Measurements from ENCODE around the gene ITCH. TPM values are rescaled to one million over a fixed set of nuclear protein-coding genes. Genes with fewer than 3 reads are reported as not detected.

Gene ITCH
- total and polyA plus RNA-seq, 2 donors (not counting 3 experiments of a cell fraction or from before 2014, with no cell fraction given) = 6.4 to 57.4 TPM

DNA sequence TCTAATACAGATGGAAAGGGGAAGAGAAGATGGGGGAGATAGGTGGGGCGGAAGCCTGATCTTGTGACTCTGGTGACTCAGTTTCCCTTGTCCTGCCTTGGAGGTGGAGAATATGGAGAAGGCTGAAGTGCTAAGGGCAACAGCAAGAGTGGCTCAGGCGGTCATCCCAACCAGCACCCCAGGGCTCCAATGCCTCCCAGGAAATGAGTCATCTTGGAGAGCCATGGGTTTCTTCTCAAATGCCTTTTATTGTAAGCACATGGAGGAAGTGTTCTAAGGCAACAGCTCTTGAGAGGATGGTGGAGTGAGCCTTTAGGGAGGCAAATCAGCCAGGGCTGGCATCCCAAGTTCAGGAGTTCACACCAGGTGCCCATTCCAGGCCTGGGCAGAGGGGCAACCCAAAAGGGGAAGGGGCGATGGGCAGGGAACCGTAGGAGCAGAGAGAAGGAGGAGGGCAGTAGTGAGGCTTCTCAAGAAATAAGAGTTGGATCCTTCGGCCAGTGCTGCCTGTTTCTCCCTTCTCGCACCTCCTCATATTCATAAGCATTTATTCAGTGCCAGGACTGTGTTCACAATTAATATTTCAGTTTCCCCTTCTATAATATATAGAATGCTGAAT is 46.8 kb upstream of the ITCH start:
- intact Hi-C loops (cut with micrococcal nuclease) (no loop called here), dilution Hi-C loops (cut with MboI; ENCODE audit: extremely low pct_ligation_motif_present, low sequenced_read_pairs) (no loop called here)
- H4K20me1 ChIP-seq (replicated peaks; ENCODE audit: control insufficient read depth, extremely low read depth, insufficient read depth, low read length) = no peaks in the 10 kb centered on the region
- H3K27ac ChIP-seq (ENCODE audit: insufficient read depth, low read depth, low read length) = no peak overlapping the region
- no peaks in the 10 kb centered on the region for H3K9me1 ChIP-seq (replicated peaks; ENCODE audit: control insufficient read depth, extremely low read depth, insufficient read depth, low read length)
- H3K4me2 ChIP-seq (ENCODE audit: insufficient read depth, low read length) = no peak overlapping the region
- H3K9me3 ChIP-seq (replicated peaks; ENCODE audit: control insufficient read depth, insufficient read depth, low read length) = no peaks in the 10 kb centered on the region
- H3K4me1 ChIP-seq (ENCODE audit: control insufficient read depth, extremely low read depth, insufficient read depth, low read length) = peaks cover 9% of the 10 kb centered on the region
- ChIA-PET CTCF (interaction anchor here (1.3 kb wide), 1 partner anchor 254 kb away, joined by 3 read pairs; no protein-coding TSS in a partner anchor), POLR2A (no interaction called here)
- no peaks in the 10 kb centered on the region for H3K79me2 ChIP-seq (ENCODE audit: control insufficient read depth, insufficient read depth, low read length)
- no peaks in the 10 kb centered on the region for H3K27me3 ChIP-seq (ENCODE audit: control insufficient read depth in 2 of 2, insufficient read depth in 2 of 2, low read length in 2 of 2)
- no peak for FAIRE-seq
- no peak for DNase-seq (ENCODE audit: low read depth, low spot score)
- no peak overlapping the region for H2AFZ ChIP-seq (ENCODE audit: low read depth, low read length)
- TF ChIP-seq POLR2A (IDR thresholded peaks at IDR 0.05; ENCODE audit: low read depth, low read length) (no peak), MAX (IDR thresholded peaks at IDR 0.05; ENCODE audit: insufficient read depth, insufficient read length) (no peak), MYC (IDR thresholded peaks at IDR 0.05; ENCODE audit: low read depth, low read length) (no peak), POLR2AphosphoS5 (IDR thresholded peaks at IDR 0.05; ENCODE audit: insufficient read depth, low read depth, low read length) (no peak), GATA2 (IDR thresholded peaks at IDR 0.05; ENCODE audit: insufficient read depth, insufficient read length, low read depth, low read length) (no peak), CTCF (IDR thresholded peaks at IDR 0.05; ENCODE audit: extremely low read depth in 1 of 2, insufficient read depth in 1 of 2, low read depth in 1 of 2, low read length in 2 of 2) (no peak), JUN (IDR thresholded peaks at IDR 0.05; ENCODE audit: borderline replicate concordance, insufficient read depth, insufficient read length, low read depth) (no peak), FOS (IDR thresholded peaks at IDR 0.05; ENCODE audit: borderline replicate concordance, insufficient read depth, low read length) (no peak), EZH2 (IDR thresholded peaks at IDR 0.05; ENCODE audit: borderline replicate concordance, low read depth, low read length, severe bottlenecking) (no peak)
- no peak overlapping the region for H3K9ac ChIP-seq (replicated peaks; ENCODE audit: extremely low read depth, insufficient read depth, low read length)
- H3K36me3 ChIP-seq (ENCODE audit: control insufficient read depth in 2 of 2, extremely low read depth in 1 of 2, insufficient read depth in 2 of 2, low read length in 2 of 2) = no peaks in the 10 kb centered on the region
- H3K4me3 ChIP-seq (replicated peaks in 1 of 3; ENCODE audit: insufficient read depth in 1 of 3, low read depth in 1 of 3, low read length in 3 of 3) = no peak overlapping the region
- no TSS peak for BruUV-seq (replicated peaks)

Data from endothelial cell of umbilical vein (primary cell).